ENCODE measurements around the gene ASCC1.

The ASCC1 gene

GRCh38 chr10:72238392-72239175 lies 22.5 kb upstream of the ASCC1 start:
- Histone ChIP-seq H3F3A (ENCODE audit: insufficient read depth) (no peaks in the 10 kb centered on the region), H3K4me3 (ENCODE audit: insufficient read depth, low read length, poor library complexity, severe bottlenecking) (no peak overlapping the region), H3K4me2 (ENCODE audit: low read depth, low read length, poor library complexity, severe bottlenecking) (no peak overlapping the region), H3K79me2 (ENCODE audit: insufficient read depth, low read length) (no peaks in the 10 kb centered on the region), H3K9me3 (ENCODE audit: insufficient read depth, low read length) (no peaks in the 10 kb centered on the region), H3K9ac (ENCODE audit: low read length) (no peak overlapping the region), H3K27ac (ENCODE audit: low read depth, low read length) (no peak overlapping the region), H3K36me3 (ENCODE audit: low read length) (peaks cover 2% of the 10 kb centered on the region; the same call in 1 of the 2 replicates), H3K27me3 (ENCODE audit: low read length) (no peaks in the 10 kb centered on the region), H4K20me1 (ENCODE audit: low read depth, low read length) (no peaks in the 10 kb centered on the region), H3K9me2 (replicated peaks; ENCODE audit: insufficient read depth, low read length) (no peaks in the 10 kb centered on the region), H2AFZ (ENCODE audit: low read depth, low read length, severe bottlenecking) (no peak overlapping the region)
- no peak for TF ChIP-seq CTCF (IDR thresholded peaks at IDR 0.05; ENCODE audit: insufficient read depth, low read length, poor library complexity, severe bottlenecking)
- no peak for TF ChIP-seq EZH2phosphoT487 (conservative IDR thresholded peaks at IDR 0.05; ENCODE audit: low read length)

GRCh38 chr10:72235544-72236279 lies 19.6 kb upstream of the ASCC1 start:
- H3K9me3 ChIP-seq (ENCODE audit: insufficient read depth, low read length), result no peaks in the 10 kb centered on the region
- no peaks in the 10 kb centered on the region for H3K27me3 ChIP-seq (ENCODE audit: low read length)
- no peaks in the 10 kb centered on the region for H3K9me2 ChIP-seq (replicated peaks; ENCODE audit: insufficient read depth, low read length)
- peaks cover 8% of the 10 kb centered on the region; the same call in 1 of the 2 replicates for H3K36me3 ChIP-seq (ENCODE audit: low read length)
- no peak overlapping the region for H3K4me2 ChIP-seq (ENCODE audit: low read depth, low read length, poor library complexity, severe bottlenecking)
- no peak overlapping the region for H3K9ac ChIP-seq (ENCODE audit: low read length)
- no peaks in the 10 kb centered on the region for H4K20me1 ChIP-seq (ENCODE audit: low read depth, low read length)
- TF ChIP-seq EZH2phosphoT487 (conservative IDR thresholded peaks at IDR 0.05; ENCODE audit: low read length), result no peak
- TF ChIP-seq CTCF (IDR thresholded peaks at IDR 0.05; ENCODE audit: insufficient read depth, low read length, poor library complexity, severe bottlenecking), result no peak
- H3K4me3 ChIP-seq (ENCODE audit: insufficient read depth, low read length, poor library complexity, severe bottlenecking), result no peak overlapping the region
- H2AFZ ChIP-seq (ENCODE audit: low read depth, low read length, severe bottlenecking), result no peak overlapping the region
- H3K79me2 ChIP-seq (ENCODE audit: insufficient read depth, low read length), result no peaks in the 10 kb centered on the region
- no peaks in the 10 kb centered on the region for H3F3A ChIP-seq (ENCODE audit: insufficient read depth)
- no peak overlapping the region for H3K27ac ChIP-seq (ENCODE audit: low read depth, low read length)

GRCh38 chr10:72234560-72235095 lies 18.6 kb upstream of the ASCC1 start:
- TF ChIP-seq EZH2phosphoT487 (conservative IDR thresholded peaks at IDR 0.05; ENCODE audit: low read length) (no peak), CTCF (IDR thresholded peaks at IDR 0.05; ENCODE audit: insufficient read depth, low read length, poor library complexity, severe bottlenecking) (no peak)
- Histone ChIP-seq H4K20me1 (ENCODE audit: low read depth, low read length) (no peaks in the 10 kb centered on the region), H3K36me3 (ENCODE audit: low read length) (peaks cover 8% of the 10 kb centered on the region; the same call in 1 of the 2 replicates), H3K4me2 (ENCODE audit: low read depth, low read length, poor library complexity, severe bottlenecking) (no peak overlapping the region), H3K4me3 (ENCODE audit: insufficient read depth, low read length, poor library complexity, severe bottlenecking) (no peak overlapping the region), H3K9me2 (replicated peaks; ENCODE audit: insufficient read depth, low read length) (no peaks in the 10 kb centered on the region), H3K9ac (ENCODE audit: low read length) (no peak overlapping the region), H3F3A (ENCODE audit: insufficient read depth) (no peaks in the 10 kb centered on the region), H3K9me3 (ENCODE audit: insufficient read depth, low read length) (no peaks in the 10 kb centered on the region), H2AFZ (ENCODE audit: low read depth, low read length, severe bottlenecking) (no peak overlapping the region), H3K79me2 (ENCODE audit: insufficient read depth, low read length) (no peaks in the 10 kb centered on the region), H3K27me3 (ENCODE audit: low read length) (no peaks in the 10 kb centered on the region), H3K27ac (ENCODE audit: low read depth, low read length) (no peak overlapping the region)

Data from SU-DHL-6 (cell line).